K562 (cell line): ENCODE results near the gene LNX2. TPM values are rescaled to one million over a fixed set of nuclear protein-coding genes. Genes with fewer than 3 reads are reported as not detected.

Experiments
- ATAC-seq: fragments of 200-7000 bp; cut with Tn5 transposase; 3 replicates; pipeline ENCODE4 v1.9.1; 2020; ENCODE audit warnings: moderate library complexity
- BruUV-seq: library from RNA; stranded (reverse); fragments of 400-500 nt; replicated peaks from 2 replicates; lab custom pipeline; 2021; lab: Mats Ljungman, UMichigan
- CTCF ChIA-PET: fragments of 300-600 bp; formaldehyde crosslinking; extraction: SDS; loops from one replicate; lab custom pipeline; 2021; ENCODE audit warnings: low intra/inter-chr PET ratio; lab: Yijun Ruan, JAX
- POLR2A ChIA-PET: fragments of 300-600, 350-650 bp; sonication (Branson Sonifier 250); formaldehyde crosslinking; extraction: SDS; loops from one replicate; lab custom pipeline; 2021; ENCODE audit warnings: antibody characterized with exemption, inconsistent platforms; lab: Yijun Ruan, JAX
- DNase-seq, 4 experiments: peaks; one replicate each; pipeline versions ENCODE4 v3.0.0 to v3.0.0-alpha.2; 2011 to 2018; ENCODE audit warnings: low spot score in 3 of 4, mixed read lengths in 3 of 4; ENCODE audit errors: extremely low read depth in 1 of 4
- FAIRE-seq: peaks from 2 replicates; lab custom pipeline; 2011; peaks lifted over from hg19 to GRCh38; lab: Jason Lieb, UNC
- H2AFZ ChIP-seq: 2 replicates; pipeline ENCODE4 v1.6.0; 2011; ENCODE audit warnings: low read depth, low read length, control low read depth, inconsistent platforms
- H3K27ac ChIP-seq: fragments of 200-600 bp; 3 replicates; pipeline ENCODE4 v1.8.0; 2011; ENCODE audit warnings: low read depth, mild to moderate bottlenecking, control low read depth, inconsistent platforms, low read length, moderate library complexity, mixed read lengths; ENCODE audit errors: extremely low read depth
- H3K27me3 ChIP-seq, 2 experiments: fragments of 300-600 bp in 1 of 2; 2 replicates in 1 of 2; 3 replicates in 1 of 2; pipeline versions ENCODE4 v1.6.0 to v1.8.0; 2011; ENCODE audit warnings: inconsistent platforms in 2 of 2, low read length in 2 of 2, mild to moderate bottlenecking in 1 of 2, mixed read lengths in 1 of 2, moderate library complexity in 1 of 2; ENCODE audit not compliant: control insufficient read depth in 2 of 2, insufficient read depth in 2 of 2
- H3K36me3 ChIP-seq: fragments of 300-600 bp; 3 replicates; pipeline ENCODE4 v1.8.0; 2011; ENCODE audit warnings: mild to moderate bottlenecking, low read length, inconsistent platforms; ENCODE audit not compliant: control insufficient read depth, insufficient read depth
- H3K4me1 ChIP-seq, 2 experiments: fragments of 200-600 bp in 1 of 2; replicated peaks in 1 of 2; 2 replicates in 1 of 2; 3 replicates in 1 of 2; pipeline versions ENCODE4 v1.5.1 to v1.8.0; 2011; ENCODE audit warnings: inconsistent platforms in 2 of 2, low read length in 2 of 2, mild to moderate bottlenecking in 1 of 2, mixed read lengths in 1 of 2, moderate library complexity in 1 of 2; ENCODE audit not compliant: control insufficient read depth in 2 of 2, insufficient read depth in 2 of 2
- H3K4me2 ChIP-seq: 2 replicates; pipeline ENCODE4 v1.6.1; 2011; ENCODE audit warnings: low read length, control low read depth, inconsistent platforms, mixed read lengths; ENCODE audit not compliant: insufficient read depth
- H3K4me3 ChIP-seq: fragments of 200-600 bp; sonication (generic), shearing (Covaris generic); 2 replicates; pipeline ENCODE4 v1.5.1; 2016; ENCODE audit warnings: control low read depth, inconsistent platforms
- H3K79me2 ChIP-seq: fragments of 200-600 bp; 3 replicates; pipeline ENCODE4 v1.8.0; 2011; ENCODE audit warnings: low read length, inconsistent platforms; ENCODE audit not compliant: control insufficient read depth, insufficient read depth
- H3K9ac ChIP-seq, 2 experiments: 2 replicates each; pipeline versions ENCODE4 v1.6.0 to v1.6.1; 2011; ENCODE audit warnings: low read depth in 2 of 2, low read length in 2 of 2, control low read depth in 1 of 2, inconsistent platforms in 1 of 2, mild to moderate bottlenecking in 1 of 2, mixed read lengths in 1 of 2; ENCODE audit not compliant: insufficient read depth in 1 of 2
- H3K9me1 ChIP-seq: one replicate; pipeline ENCODE4 v1.6.0; 2011; ENCODE audit warnings: inconsistent platforms, mild to moderate bottlenecking, low read length, moderate library complexity; ENCODE audit not compliant: control insufficient read depth, insufficient read depth
- H3K9me3 ChIP-seq: replicated peaks from 2 replicates; pipeline ENCODE4 v1.5.1; 2011; ENCODE audit warnings: low read depth, low read length, inconsistent platforms; ENCODE audit not compliant: control insufficient read depth, insufficient read depth
- H4K20me1 ChIP-seq: replicated peaks from 2 replicates; pipeline ENCODE4 v1.6.1; 2011; ENCODE audit warnings: low read length, inconsistent platforms, mixed read lengths; ENCODE audit not compliant: control insufficient read depth, insufficient read depth
- BRD9 ChIP-seq: fragments of 450-650 bp; IDR thresholded peaks from 2 replicates; pipeline ENCODE4 v1.6.1; 2018; ENCODE audit warnings: low read depth; ENCODE audit not compliant: partially characterized antibody
- BRF1 ChIP-seq: IDR thresholded peaks from 3 replicates; pipeline ENCODE4 v1.6.1; 2011; ENCODE audit warnings: borderline replicate concordance, mild to moderate bottlenecking; ENCODE audit not compliant: insufficient read length; ENCODE audit errors: extremely low read depth
- C11orf30 ChIP-seq: fragments of 450-650 bp; IDR thresholded peaks from 2 replicates; pipeline ENCODE4 v1.6.1; 2016; ENCODE audit warnings: low read depth, mild to moderate bottlenecking
- HDAC1 ChIP-seq, 2 experiments: fragments of 450-650 bp; IDR thresholded peaks; 2 replicates each; pipeline ENCODE4 v1.6.1; 2016 to 2017; ENCODE audit warnings: inconsistent platforms in 1 of 2, mild to moderate bottlenecking in 1 of 2, moderate library complexity in 1 of 2
- HLTF ChIP-seq: fragments of 450-650 bp; IDR thresholded peaks from 2 replicates; pipeline ENCODE4 v1.6.1; 2016
- MAFF ChIP-seq: IDR thresholded peaks from 2 replicates; pipeline ENCODE4 v1.6.1; 2012; ENCODE audit warnings: low read length, improper control_type of control experiment
- MAFG ChIP-seq: fragments of 450-650 bp; conservative IDR thresholded peaks from 2 replicates; pipeline ENCODE4 v1.6.1; 2016; ENCODE audit warnings: missing genetic modification characterization, missing compliant biosample characterization
- MTF1 ChIP-seq: fragments of 250-450 bp; sonication (Bioruptor Pico); IDR thresholded peaks from 2 replicates; pipeline ENCODE4 v1.9.0; 2021; ENCODE audit warnings: moderate library complexity, mild to moderate bottlenecking, inconsistent platforms, borderline replicate concordance
- NR2C1 ChIP-seq, 2 experiments: fragments of 450-650 bp; IDR thresholded peaks; 2 replicates each; pipeline ENCODE4 v1.6.1; 2017; ENCODE audit warnings: mild to moderate bottlenecking in 2 of 2, antibody characterized with exemption in 1 of 2, inconsistent platforms in 1 of 2, missing compliant biosample characterization in 1 of 2, missing genetic modification characterization in 1 of 2
- PRMT5 ChIP-seq: sonication (generic); formaldehyde crosslinking; IDR thresholded peaks from 2 replicates; pipeline ENCODE4 v1.5.0; 2020; ENCODE audit warnings: missing genetic modification reagents
- RBM22 ChIP-seq: fragments of 200-400 bp; formaldehyde crosslinking; IDR thresholded peaks from 2 replicates; pipeline ENCODE4 v1.6.1; 2018; ENCODE audit warnings: low read length, low read depth; ENCODE audit not compliant: poor library complexity, severe bottlenecking
- SNIP1 ChIP-seq: fragments of 450-650 bp; IDR thresholded peaks from 2 replicates; pipeline ENCODE4 v1.7.1; 2017; ENCODE audit warnings: low read depth, mild to moderate bottlenecking
- TCF7 ChIP-seq: sonication (generic); IDR thresholded peaks from 2 replicates; pipeline ENCODE4 v1.6.1; 2016; ENCODE audit warnings: antibody characterized with exemption, borderline replicate concordance
- ZFP1 ChIP-seq: fragments of 450-650 bp; formaldehyde crosslinking; IDR thresholded peaks from 2 replicates; pipeline ENCODE4 v1.4.0; 2020; ENCODE audit warnings: mild to moderate bottlenecking, mixed read lengths
- WGBS: fragments of 100-300 bp; shearing (Covaris generic); methylation state at CpG from one replicate; pipeline ENCODE4 v1.1.6; 2016; ENCODE audit warnings: low coverage, mixed read lengths; ENCODE audit not compliant: insufficient coverage; ENCODE audit errors: missing lambda C conversion rate; 5-methylcytosine and 5-hydroxymethylcytosine counted together
- in situ Hi-C: fragments of 300-500 bp; cut with MboI; formaldehyde crosslinking; loops from 4 replicates; pipeline ENCODE4 v1.15.0; 2018; ENCODE audit warnings: inconsistent platforms, mixed read lengths
- intact Hi-C: fragments of 100-400 bp; cut with micrococcal nuclease; formaldehyde crosslinking; loops from 2 replicates; pipeline ENCODE4 v1.14.2; 2022
- polyA plus RNA-seq, 8 experiments: library from polyadenylated mRNA; depleted of rRNA in 4 of 8; stranded (reverse) in 5 of 8; unstranded in 3 of 8; fragments of >200 nt; fragmentation: Nextera tagmentation in 2 of 8; fragmentation: Illumina TruSeq in 1 of 8; extraction: Ambion mirVana in 2 of 8; extraction: Trizol in 1 of 8; gene quantifications; 2 replicates each; pipeline versions ENCODE4 v1.2.1 to v1.2.3, GENCODE V29; 2011 to 2014; ENCODE audit warnings: inconsistent platforms in 1 of 8, missing spikeins in 1 of 8
- total RNA-seq, 7 experiments: library from RNA; depleted of rRNA in 6 of 7; stranded (reverse); fragments of >200 nt in 6 of 7; fragmentation: Illumina TruSeq in 2 of 7; extraction: Trizol in 2 of 7; gene quantifications; 2 replicates each; pipeline versions ENCODE4 v1.2.1 to v1.2.3, GENCODE V29; 2011 to 2021; ENCODE audit warnings: low replicate concordance in 1 of 7
- TF ChIP-seq, protein P1 (sequence below): fragments of 250-450 bp; sonication (Bioruptor Pico); IDR thresholded peaks from 2 replicates; pipeline ENCODE4 v1.5.0; 2021

Gene LNX2
- total and polyA plus RNA-seq, 9 of the 15 experiments (the other 6 are each of a cell fraction or from before 2014, with no cell fraction given): 1.5 to 5.5 (median 4.0) TPM

DNA sequence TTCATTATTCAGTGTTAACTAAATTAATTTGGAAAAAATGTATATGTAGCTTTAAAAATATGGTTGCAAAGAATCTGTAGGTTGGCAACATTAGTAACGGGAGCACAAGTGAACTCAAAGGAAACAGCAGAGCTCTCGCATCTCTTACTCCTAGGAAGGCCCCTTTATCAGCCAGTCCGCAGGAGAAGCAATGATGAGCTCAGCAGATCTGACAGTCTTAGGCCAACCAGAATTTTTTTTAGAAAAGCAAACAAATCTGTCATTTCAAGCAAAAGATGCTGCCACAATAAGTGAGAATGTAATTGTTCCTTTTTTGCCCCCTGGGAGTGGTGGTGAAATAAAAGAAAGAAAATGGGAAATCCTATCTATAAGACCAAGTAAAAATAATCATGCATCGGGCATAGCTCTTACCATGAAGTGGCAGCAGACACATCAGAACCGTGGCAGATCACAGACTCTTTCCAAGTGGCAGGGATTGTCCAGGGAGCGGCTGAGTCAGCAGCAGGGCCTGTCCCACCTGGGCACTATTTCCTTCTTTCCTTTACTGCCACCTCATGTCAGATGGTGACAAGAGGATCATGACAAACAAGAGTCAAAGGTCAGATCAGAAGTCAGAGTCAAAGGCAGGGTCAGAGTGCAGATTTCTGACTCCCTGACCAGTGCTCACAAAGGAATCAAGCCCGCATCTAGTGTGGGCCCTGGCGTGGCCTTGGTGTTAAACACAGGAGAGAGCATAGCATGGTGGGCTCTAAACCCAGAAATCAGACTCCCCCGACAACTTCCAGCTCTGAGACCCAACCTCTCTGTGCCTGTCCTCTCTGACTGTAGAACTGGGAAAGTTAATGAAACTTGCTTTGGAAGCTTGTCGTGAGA is 86.0 kb downstream of the LNX2 start:
- DNase-seq: peak in 2 of 4 experiments; percentile 12 to 18
- no peaks in the 10 kb centered on the region for H3K9me3 ChIP-seq
- ChIA-PET POLR2A (interaction anchor here (0.6 to 0.7 kb wide), 2 partner anchors 185 to 656 kb away, joined by 3 to 4 read pairs; no protein-coding TSS in a partner anchor), CTCF (interaction anchor here (1.2 kb wide), 1 partner anchor 117 kb away, joined by 3 read pairs; no protein-coding TSS in a partner anchor)
- H4K20me1 ChIP-seq: no peaks in the 10 kb centered on the region
- H3K4me3 ChIP-seq: no peak overlapping the region
- H3K4me1 ChIP-seq: peaks cover 0 to 10% of the 10 kb centered on the region in 2 experiments; a peak in 4 of 5 replicates
- 13% methylated on average over 8 of the region's 10 CpGs for whole genome bisulfite sequencing
- peaks cover 2 to 6% of the 10 kb centered on the region in 2 experiments; a peak in 4 of 5 replicates for H3K27me3 ChIP-seq
- no peak for FAIRE-seq
- no peak overlapping the region for H2AFZ ChIP-seq
- no peak overlapping the region for H3K9ac ChIP-seq
- intact Hi-C loops: loop anchor here (5.0 kb wide), 1 partner anchor 152 kb away; no protein-coding TSS in a partner anchor
- no peaks in the 10 kb centered on the region for H3K79me2 ChIP-seq
- H3K36me3 ChIP-seq: no peaks in the 10 kb centered on the region
- BruUV-seq: no TSS peak
- ATAC-seq: no peak
- no peak overlapping the region for H3K4me2 ChIP-seq
- no peaks in the 10 kb centered on the region for H3K9me1 ChIP-seq
- in situ Hi-C loops: no loop called here
- H3K27ac ChIP-seq: no peak overlapping the region
- TF ChIP-seq NR2C1 (IDR thresholded peaks at IDR 0.05) (no peak), NR2C1 (tag; IDR thresholded peaks at IDR 0.05) (peak; percentile 46; the same call in 1 of the 2 replicates), PRMT5 (no peak), RBM22 (no peak), ZFP1 (CRISPR knock-in tag) (no peak), MTF1 (CRISPR knock-in tag) (no peak), HLTF (no peak), BRF1 (no peak), HDAC1 (IDR thresholded peaks at IDR 0.05) (no peak), SNIP1 (no peak), TCF7 (no peak), MAFF (peak; percentile 66), C11orf30 (peak; percentile 49; the same call in 1 of the 2 replicates), MAFG (peak; percentile 67), BRD9 (no peak)
- TF ChIP-seq, protein P1, sequence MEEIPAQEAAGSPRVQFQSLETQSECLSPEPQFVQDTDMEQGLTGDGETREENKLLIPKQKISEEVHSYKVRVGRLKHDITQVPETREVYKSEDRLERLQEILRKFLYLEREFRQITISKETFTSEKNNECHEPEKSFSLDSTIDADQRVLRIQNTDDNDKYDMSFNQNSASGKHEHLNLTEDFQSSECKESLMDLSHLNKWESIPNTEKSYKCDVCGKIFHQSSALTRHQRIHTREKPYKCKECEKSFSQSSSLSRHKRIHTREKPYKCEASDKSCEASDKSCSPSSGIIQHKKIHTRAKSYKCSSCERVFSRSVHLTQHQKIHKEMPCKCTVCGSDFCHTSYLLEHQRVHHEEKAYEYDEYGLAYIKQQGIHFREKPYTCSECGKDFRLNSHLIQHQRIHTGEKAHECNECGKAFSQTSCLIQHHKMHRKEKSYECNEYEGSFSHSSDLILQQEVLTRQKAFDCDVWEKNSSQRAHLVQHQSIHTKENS (CRISPR knock-in tag): no peak
